Measurements from ENCODE around the gene CELF2. TPM values are rescaled to one million over a fixed set of nuclear protein-coding genes. Genes with fewer than 3 reads are reported as not detected.

CELF2 gene
- total RNA-seq, 1 donor from 2014 or later, result 33.8 TPM

DNA sequence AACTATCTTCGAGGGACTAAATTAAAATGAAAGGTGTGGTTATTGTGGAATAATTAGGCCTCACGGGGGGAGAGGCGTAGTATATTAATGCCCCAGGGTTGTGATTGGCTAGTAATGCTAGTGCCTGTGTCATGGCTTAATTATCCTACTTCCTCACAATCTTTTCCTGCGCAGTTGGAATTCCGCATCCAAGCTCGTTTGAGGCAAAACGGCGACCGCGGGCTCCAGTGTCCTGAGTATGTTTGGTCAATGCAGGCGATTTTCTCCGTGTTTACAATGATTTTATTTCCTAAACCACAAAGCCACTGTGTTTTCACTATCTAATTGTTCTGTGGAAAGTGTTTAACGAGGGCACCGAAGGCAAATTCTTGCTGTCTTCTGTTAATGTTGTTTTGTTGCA, 282.9 kb downstream of the CELF2 start:
- TF ChIP-seq, protein P1, sequence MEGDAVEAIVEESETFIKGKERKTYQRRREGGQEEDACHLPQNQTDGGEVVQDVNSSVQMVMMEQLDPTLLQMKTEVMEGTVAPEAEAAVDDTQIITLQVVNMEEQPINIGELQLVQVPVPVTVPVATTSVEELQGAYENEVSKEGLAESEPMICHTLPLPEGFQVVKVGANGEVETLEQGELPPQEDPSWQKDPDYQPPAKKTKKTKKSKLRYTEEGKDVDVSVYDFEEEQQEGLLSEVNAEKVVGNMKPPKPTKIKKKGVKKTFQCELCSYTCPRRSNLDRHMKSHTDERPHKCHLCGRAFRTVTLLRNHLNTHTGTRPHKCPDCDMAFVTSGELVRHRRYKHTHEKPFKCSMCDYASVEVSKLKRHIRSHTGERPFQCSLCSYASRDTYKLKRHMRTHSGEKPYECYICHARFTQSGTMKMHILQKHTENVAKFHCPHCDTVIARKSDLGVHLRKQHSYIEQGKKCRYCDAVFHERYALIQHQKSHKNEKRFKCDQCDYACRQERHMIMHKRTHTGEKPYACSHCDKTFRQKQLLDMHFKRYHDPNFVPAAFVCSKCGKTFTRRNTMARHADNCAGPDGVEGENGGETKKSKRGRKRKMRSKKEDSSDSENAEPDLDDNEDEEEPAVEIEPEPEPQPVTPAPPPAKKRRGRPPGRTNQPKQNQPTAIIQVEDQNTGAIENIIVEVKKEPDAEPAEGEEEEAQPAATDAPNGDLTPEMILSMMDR (IDR thresholded peaks at IDR 0.05), result no peak
- Mint-ChIP-seq H3K9me3 (ENCODE audit: unreplicated experiment) (no peaks in the 10 kb centered on the region), H3K27me3 (ENCODE audit: unreplicated experiment) (no peaks in the 10 kb centered on the region), H3K36me3 (ENCODE audit: unreplicated experiment) (peaks cover 17% of the 10 kb centered on the region), H3K4me3 (ENCODE audit: unreplicated experiment) (no peak overlapping the region), H3K4me1 (ENCODE audit: unreplicated experiment) (peaks cover 8% of the 10 kb centered on the region), H3K27ac (ENCODE audit: unreplicated experiment) (no peak overlapping the region)
- DNase-seq (ENCODE audit: extremely low spot score, unreplicated experiment), result no peak

DNA sequence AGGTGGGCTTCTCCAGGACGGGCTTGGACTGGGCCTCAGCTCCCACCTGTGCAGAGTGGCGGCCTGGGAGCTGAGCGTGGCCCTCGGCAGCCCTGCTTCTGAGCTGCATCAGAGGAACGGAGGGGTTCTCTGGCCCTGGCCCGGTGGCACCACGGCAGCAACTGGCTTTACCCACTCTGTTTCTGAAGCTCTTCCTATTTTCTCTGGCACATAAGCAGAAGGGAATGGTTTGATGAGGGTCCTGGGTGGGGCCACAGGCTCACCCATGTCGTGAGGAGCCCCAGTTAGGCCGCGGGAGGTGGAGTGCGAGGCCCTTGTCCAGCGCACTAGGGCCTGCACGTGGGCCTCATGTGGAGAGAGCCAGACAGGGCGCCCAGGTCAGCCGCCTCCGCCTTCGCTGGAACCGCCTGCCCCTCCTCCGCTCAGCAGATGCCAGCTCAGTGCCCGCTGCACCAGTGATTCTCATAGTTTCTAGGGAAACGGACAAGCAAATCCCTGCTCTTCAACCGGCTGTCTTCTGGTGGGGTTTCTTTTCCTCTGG, 284.0 kb downstream of the CELF2 start:
- peaks cover 17% of the 10 kb centered on the region for H3K36me3 Mint-ChIP-seq (ENCODE audit: unreplicated experiment)
- H3K27me3 Mint-ChIP-seq (ENCODE audit: unreplicated experiment), result no peaks in the 10 kb centered on the region
- TF ChIP-seq, protein P1 (IDR thresholded peaks at IDR 0.05), result no peak
- H3K9me3 Mint-ChIP-seq (ENCODE audit: unreplicated experiment), result no peaks in the 10 kb centered on the region
- no peak overlapping the region for H3K27ac Mint-ChIP-seq (ENCODE audit: unreplicated experiment)
- no peak for DNase-seq (ENCODE audit: extremely low spot score, unreplicated experiment)
- H3K4me1 Mint-ChIP-seq (ENCODE audit: unreplicated experiment), result peaks cover 8% of the 10 kb centered on the region
- H3K4me3 Mint-ChIP-seq (ENCODE audit: unreplicated experiment), result no peak overlapping the region

DNA sequence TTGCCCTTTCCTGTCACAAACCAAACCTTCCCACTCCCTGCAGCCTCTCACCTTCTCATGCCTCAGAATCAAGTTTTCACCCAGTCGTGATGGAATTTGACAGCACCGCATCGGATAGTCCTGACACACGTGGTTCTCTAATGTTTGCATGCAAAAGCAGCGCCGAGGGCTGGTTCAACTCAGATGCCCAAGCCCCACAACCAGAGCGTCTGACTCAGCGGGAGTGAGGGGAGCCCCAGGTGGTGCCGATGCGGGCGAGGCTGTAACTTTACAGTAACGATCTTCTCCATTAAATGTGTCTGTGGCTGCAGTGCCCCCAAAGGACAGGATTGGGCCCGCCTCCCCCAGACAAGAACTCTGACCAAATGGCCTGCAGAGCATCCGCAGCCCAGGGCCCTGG, 284.5 kb downstream of the CELF2 start:
- H3K4me1 Mint-ChIP-seq (ENCODE audit: unreplicated experiment), result peaks cover 8% of the 10 kb centered on the region
- no peak for DNase-seq (ENCODE audit: extremely low spot score, unreplicated experiment)
- peaks cover 14% of the 10 kb centered on the region for H3K36me3 Mint-ChIP-seq (ENCODE audit: unreplicated experiment)
- H3K27ac Mint-ChIP-seq (ENCODE audit: unreplicated experiment), result no peak overlapping the region
- H3K4me3 Mint-ChIP-seq (ENCODE audit: unreplicated experiment), result no peak overlapping the region
- no peaks in the 10 kb centered on the region for H3K27me3 Mint-ChIP-seq (ENCODE audit: unreplicated experiment)
- TF ChIP-seq, protein P1 (IDR thresholded peaks at IDR 0.05), result no peak
- H3K9me3 Mint-ChIP-seq (ENCODE audit: unreplicated experiment), result peaks cover 2% of the 10 kb centered on the region

DNA sequence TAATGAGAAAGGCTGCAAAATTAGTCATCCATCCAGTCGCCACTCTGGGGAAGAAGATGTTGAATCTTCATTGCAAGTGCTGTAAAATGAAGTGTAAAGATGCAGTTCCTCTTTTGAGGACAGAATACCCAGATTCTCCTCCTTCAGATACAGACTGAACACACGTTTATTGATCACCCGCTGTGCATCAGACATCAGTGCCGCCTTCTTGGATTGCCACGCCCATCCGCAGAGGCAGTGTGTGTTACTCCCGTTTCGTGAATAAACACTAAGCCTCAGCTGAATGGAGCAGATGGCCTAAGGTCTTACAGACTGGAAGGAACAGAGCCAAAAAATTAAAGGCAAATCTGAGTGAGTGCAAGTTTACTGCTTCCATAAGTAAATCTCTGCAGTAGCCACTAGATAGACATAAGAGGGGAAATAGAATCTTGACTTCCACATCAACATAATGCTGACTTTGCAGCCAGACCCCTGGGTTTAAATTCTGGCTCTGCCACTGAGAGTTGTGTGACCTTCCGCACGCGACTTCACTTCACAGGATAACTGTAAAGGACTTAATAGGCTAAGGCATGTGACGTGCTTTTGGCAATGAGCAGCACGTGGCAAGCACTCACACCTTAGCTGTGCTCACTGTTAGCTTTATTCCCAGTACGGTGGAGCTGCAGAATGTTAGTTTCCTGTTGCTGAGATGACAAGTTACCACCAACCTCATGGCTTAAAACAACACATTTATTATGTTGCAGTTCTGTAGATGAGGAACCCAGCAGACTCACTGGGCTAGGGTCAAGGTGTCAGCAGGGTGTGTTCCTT, 285.9 kb downstream of the CELF2 start:
- Mint-ChIP-seq H3K27me3 (ENCODE audit: unreplicated experiment) (no peaks in the 10 kb centered on the region), H3K4me3 (ENCODE audit: unreplicated experiment) (no peak overlapping the region), H3K4me1 (ENCODE audit: unreplicated experiment) (no peaks in the 10 kb centered on the region), H3K9me3 (ENCODE audit: unreplicated experiment) (peaks cover 15% of the 10 kb centered on the region), H3K36me3 (ENCODE audit: unreplicated experiment) (peaks cover 25% of the 10 kb centered on the region), H3K27ac (ENCODE audit: unreplicated experiment) (no peak overlapping the region)
- TF ChIP-seq, protein P1 (IDR thresholded peaks at IDR 0.05), result no peak
- DNase-seq (ENCODE audit: extremely low spot score, unreplicated experiment), result no peak

DNA sequence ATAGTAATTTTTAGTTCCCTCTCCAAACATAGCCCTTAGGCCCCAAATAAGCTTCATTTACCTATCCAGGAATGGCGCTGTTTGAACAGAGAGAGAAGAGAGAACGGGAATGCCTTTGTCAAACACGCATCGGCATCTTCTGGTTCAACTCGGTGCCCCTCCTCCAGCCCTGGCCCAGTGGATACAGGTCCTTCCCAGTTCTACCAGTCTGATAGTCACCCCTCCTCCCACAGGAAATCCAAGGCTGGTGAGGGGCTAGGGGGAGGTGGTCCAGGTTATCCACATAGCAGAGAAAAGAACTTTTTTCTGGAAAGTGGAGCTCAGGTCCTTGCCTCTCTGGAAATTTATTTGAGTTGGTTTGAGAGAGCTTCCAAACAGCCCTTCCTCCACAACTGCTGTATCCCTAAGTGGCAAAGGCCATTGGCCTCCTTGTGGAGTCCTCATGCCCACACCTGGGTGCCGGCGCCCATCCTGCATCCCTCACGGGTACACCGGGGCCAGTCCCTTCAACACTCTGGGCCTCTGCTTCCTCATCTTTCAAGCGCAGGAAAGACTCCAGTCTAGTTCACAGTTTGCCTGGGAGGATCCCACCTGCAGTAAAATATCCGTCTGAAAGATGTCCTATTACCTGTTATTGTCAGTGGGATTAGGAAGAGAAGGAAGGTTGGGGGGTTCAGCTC, 287.4 kb downstream of the CELF2 start:
- TF ChIP-seq, protein P1 (IDR thresholded peaks at IDR 0.05), result no peak
- H3K27me3 Mint-ChIP-seq (ENCODE audit: unreplicated experiment), result no peaks in the 10 kb centered on the region
- H3K9me3 Mint-ChIP-seq (ENCODE audit: unreplicated experiment), result peaks cover 15% of the 10 kb centered on the region
- H3K4me3 Mint-ChIP-seq (ENCODE audit: unreplicated experiment), result no peak overlapping the region
- no peak overlapping the region for H3K27ac Mint-ChIP-seq (ENCODE audit: unreplicated experiment)
- no peaks in the 10 kb centered on the region for H3K4me1 Mint-ChIP-seq (ENCODE audit: unreplicated experiment)
- peaks cover 25% of the 10 kb centered on the region for H3K36me3 Mint-ChIP-seq (ENCODE audit: unreplicated experiment)
- no peak for DNase-seq (ENCODE audit: extremely low spot score, unreplicated experiment)

Data from osteocyte (in vitro differentiated cells).